Jurkat, Clone E6-1 (cell line): ENCODE data around the gene ZNF579.
"Not testable (repeated sequence)": the region's sequence is repeated elsewhere in the genome, so short reads cannot be mapped to it uniquely, and the experiment has no call there.

Experiments used
- DNase-seq: peaks from one replicate; pipeline ENCODE4 v3.0.0-alpha.2; 2011; ENCODE audit warnings: low read depth, low spot score
- H3K4me3 ChIP-seq: 2 replicates; pipeline ENCODE4 v1.5.1; 2011; ENCODE audit warnings: mild to moderate bottlenecking, low read length, control low read depth, moderate library complexity

The ZNF579 gene

GRCh38 chr19:55546822-55547614 lies 33.6 kb downstream of the ZNF579 start:
- DNase-seq = no peak
- no peak overlapping the region for H3K4me3 ChIP-seq

GRCh38 chr19:55546011-55546410 lies 34.6 kb downstream of the ZNF579 start:
- H3K4me3 ChIP-seq = no peak overlapping the region
- no peak for DNase-seq

GRCh38 chr19:55545443-55545842 lies 35.2 kb downstream of the ZNF579 start, which contains the start of gene SBK3:
Gene SBK3 (minus strand): TSS chr19:55545543. CDS start chr19:55545543, 0 bp downstream.
- no peak for DNase-seq
- no peak within 1 kb of the TSS for H3K4me3 ChIP-seq

GRCh38 chr19:55544776-55545439 lies 35.7 kb downstream of the ZNF579 start:
- no peak overlapping the region for H3K4me3 ChIP-seq
- DNase-seq = no peak

DNA sequence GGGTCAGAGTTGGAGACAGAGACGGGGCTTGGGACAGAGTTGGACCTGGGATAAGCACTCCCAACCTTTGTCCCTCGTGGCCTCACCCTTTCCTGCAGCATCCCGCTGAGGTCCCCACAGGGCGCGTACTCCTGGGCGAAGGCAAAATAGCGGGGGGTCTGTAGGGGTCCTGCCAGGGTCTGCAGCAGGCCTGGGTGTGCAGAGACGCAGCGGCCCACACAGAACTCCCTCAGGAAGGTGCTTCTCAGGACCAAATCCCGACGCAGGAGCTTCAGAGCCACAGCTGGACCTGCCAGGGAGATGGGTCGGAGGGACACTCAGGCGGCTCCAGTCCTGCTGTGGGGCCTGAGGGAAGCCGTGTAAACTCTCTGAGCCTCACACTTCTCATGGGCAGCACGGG lies 36.6 kb downstream of the ZNF579 start:
- no peak for DNase-seq

DNA sequence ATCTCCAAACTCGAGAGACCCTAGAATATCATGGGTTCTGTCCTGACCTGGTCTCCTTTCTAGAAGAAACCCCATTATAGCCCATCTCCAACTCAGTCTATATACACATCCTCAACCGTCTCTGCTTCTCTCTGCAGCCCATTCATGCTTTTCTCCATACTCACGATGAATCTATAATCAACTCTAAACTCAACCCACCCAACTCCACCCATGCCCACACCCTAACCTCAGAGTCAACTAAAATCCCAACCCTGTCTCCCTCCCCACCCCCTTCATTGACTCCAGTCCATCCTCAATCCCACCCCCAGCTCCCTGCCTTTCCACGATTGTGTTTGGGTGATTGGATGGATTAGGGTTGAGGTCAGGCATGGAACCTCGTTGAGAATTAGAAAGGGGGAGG lies 37.1 kb downstream of the ZNF579 start:
- H3K4me3 ChIP-seq = no peak overlapping the region
- no peak for DNase-seq

More for the DNA sequence above, 36.6 kb downstream of the ZNF579 start:
- no peak overlapping the region for H3K4me3 ChIP-seq

GRCh38 chr19:55542292-55542855 lies 38.3 kb downstream of the ZNF579 start:
- no peak for DNase-seq
- no peak overlapping the region for H3K4me3 ChIP-seq

DNA sequence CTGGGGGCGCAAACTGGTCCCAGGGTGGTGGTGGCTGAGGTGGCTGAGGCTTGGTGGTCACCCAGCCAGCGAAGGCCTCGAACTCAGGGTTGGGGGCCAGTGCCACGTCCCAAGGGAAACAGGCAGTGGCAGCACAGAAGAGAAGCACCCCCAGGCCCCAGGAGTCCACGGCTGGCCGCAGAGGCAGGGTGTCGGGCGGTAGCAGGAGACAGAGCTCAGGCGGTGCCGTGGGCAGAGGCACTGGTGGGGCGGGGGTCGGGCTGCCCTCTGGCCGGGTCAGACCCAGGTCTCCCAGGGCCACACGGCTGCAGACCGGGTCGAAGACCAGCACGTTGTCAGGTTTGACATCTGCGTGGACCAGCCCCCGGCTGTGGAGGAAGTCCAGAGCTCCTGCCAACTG lies 39.6 kb downstream of the ZNF579 start:
- DNase-seq = no peak
- no peak overlapping the region for H3K4me3 ChIP-seq

GRCh38 chr19:55540619-55541018 lies 40.0 kb downstream of the ZNF579 start:
- no peak for DNase-seq
- no peak overlapping the region for H3K4me3 ChIP-seq

DNA sequence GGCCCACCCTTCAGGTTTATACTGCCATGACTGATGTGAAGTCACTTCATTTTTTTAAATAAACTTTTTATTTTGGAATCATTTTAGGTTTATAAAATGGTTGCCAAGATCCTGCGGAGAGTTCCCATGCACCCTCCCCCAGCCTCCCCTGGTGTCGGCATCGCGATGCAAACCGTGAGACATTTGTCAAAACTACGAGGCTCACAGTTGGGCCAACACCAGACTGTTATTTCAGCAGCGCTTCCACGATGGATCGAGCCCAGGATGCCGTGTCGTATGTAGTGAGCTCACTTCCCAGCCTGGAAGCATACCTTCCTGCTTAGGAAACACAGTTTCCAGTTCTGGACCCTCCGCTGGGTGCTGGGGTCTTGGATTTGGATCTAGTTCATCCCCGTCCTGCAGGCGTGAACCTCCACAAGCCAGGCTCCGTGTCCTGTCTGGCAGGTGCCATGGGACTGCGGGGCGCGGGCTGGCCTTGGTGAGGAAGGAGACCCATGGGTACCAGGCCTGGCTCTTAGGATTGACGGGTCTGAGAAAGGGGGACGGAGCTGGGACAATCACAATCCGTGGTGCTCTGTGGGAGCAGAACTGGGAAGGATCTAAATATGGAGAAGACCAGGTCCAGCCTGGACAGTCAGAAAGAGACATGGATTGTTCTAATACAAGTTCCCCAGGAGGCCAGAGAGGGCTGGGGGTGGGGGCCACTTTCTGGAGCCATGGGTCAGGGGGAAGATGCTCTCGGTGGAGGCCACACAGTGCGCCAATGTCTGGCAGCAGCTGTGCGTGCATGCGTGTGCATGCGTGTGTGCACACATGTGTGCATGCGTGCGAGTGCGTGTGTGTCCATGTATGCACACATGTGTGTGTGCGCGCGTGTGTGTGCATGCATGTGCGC lies 41.3 kb downstream of the ZNF579 start:
- no peak overlapping the region for H3K4me3 ChIP-seq
- no peak for DNase-seq

GRCh38 chr19:55538132-55538531 lies 42.5 kb downstream of the ZNF579 start:
- DNase-seq = no peak
- H3K4me3 ChIP-seq = no peak overlapping the region

- no peak for DNase-seq
- no peak overlapping the region for H3K4me3 ChIP-seq
Observed at GRCh38 chr19:55537741-55538111, 42.9 kb downstream of the ZNF579 start.

DNA sequence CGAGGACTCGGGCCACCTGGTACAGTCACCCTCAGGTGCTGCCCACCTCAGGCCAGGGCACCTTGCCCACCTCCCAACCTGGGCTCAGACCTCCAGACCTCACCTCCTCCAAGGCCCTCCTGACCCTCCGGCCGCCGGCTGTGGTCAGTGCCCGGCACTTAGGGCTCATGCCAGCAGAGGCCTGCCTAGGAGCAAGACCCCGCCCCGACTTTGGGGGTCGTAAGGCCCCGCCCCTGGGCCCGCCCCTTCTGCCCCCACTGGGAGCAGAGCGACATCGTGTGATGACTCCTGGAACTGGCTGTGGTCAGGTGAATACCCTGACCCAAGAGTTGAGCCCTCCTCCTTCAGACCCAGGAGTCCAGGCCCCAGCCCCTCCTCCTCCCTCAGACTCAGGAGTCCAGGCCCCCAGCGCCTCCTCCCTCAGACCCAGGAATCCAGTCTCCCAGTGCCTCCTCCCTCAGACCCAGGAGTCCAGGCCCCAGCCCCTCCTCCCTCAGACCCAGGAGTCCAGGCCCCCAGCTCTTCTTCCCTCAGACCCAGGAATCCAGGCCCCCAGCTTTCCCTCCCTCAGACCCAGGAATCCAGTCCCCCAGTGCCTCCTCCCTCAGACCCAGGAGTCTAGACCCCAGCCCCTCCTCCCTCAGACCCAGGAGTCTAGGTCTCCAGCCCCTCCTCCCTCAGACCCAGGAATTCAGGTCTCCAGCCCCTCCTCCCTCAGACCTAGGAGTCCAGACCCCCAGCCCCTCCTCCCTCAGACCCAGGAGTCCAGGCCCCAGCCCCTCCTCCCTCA lies 43.5 kb downstream of the ZNF579 start, which contains the start of gene SBK2:
TSS of gene SBK2 (minus strand) at position 183 of the 790 bp plus-strand sequence. CDS start 839 bp downstream, outside the sequence.
- no peak within 1 kb of the TSS for H3K4me3 ChIP-seq
- DNase-seq = no peak

DNA sequence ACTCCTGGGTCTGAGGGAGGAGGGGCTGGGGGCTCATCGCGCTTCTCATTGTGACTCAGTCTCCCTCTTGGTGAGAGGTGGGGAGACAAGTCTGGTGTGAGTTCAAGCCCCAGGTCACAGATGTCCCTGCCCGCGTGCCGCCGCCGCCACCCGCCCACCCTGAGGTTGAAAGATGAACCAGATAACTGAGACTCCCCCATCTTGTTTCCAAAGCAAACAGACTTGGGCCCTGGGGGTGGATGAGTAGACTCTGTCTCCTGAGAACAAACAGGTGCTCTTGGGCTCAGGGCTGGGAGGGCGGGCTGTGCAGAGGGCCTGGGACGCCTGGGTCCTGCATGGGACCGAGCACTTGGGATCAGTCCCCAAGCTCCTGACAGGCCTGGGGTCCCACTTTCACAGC lies 44.3 kb downstream of the ZNF579 start:
- DNase-seq = no peak
- no peak overlapping the region for H3K4me3 ChIP-seq

DNA sequence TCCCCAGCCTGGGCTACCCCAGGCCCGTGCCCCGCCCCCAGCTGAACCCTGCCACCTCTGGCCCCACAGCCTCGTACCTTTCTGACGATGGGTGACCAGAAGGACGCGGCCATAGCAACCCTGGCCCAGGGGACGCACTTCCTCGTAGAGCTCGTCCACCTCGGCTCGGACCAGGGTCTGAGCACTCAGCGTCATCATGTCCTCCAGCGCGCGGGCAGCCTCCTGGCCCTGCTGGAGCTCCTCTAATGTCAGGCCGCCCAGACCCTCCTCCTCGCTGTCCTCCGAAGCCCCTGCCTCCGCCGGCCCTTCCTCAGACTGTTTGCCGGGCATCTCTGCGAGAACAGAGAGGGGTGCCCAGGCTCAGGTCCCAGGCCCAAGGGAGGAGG lies 44.7 kb downstream of the ZNF579 start:
- DNase-seq = no peak
- no peak overlapping the region for H3K4me3 ChIP-seq

DNA sequence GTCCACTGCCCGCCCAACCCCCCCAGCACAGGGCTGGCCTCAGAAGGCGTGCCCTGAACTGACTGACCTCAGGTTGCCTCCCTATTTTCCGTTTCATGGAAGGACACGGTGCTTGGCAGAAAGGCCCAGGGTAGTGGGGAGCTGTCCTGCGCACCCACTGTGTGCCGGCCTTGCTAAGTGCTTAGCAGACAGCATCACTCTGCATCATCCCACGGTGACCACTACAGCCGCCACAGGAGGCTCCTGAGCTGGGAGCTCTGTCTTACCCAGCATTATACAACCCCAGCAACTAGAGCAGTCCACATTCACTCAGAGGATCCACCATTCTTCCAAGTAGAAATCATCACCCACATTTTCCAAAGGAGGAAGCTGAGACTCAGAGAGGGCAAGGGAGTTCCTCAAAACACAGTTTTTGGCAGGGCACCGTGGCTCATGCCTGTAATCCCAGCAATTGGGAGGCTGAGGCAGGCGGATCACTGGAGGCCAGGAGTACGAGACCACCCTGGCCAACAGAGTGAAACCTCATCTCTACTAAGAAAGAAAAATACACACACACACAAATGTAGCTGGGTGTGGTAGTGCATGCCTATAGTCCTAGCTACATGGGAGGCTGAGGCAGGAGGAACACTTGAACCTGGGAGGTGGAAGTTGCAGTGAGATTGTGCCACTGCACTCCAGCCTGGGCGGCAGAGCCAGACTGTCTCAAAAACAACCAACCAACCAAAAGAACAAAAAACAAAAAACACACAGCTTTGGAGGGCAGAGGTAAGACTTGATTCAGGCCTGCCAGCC lies 45.3 kb downstream of the ZNF579 start:
- H3K4me3 ChIP-seq = no peak overlapping the region
- no peak for DNase-seq

GRCh38 chr19:55534280-55534679 lies 46.4 kb downstream of the ZNF579 start:
- not testable (repeated sequence) for DNase-seq, H3K4me3 ChIP-seq

- H3K4me3 ChIP-seq = no peak overlapping the region
- no peak for DNase-seq
Observed at GRCh38 chr19:55530996-55531395, 49.7 kb downstream of the ZNF579 start.
